GM12864 (cell line): Measurements from ENCODE around the gene RPP40.
"Not testable (repeated sequence)": the region's sequence is repeated elsewhere in the genome, so short reads cannot be mapped to it uniquely, and the experiment has no call there.

Experiments
- DNase-seq: peaks from one replicate; pipeline ENCODE4 v3.0.0-alpha.2; 2011; ENCODE audit warnings: low read depth
- H3K4me3 ChIP-seq: 2 replicates; pipeline ENCODE4 v1.5.1; 2011; ENCODE audit warnings: mild to moderate bottlenecking, low read depth, low read length, control low read depth
- TF ChIP-seq, protein P1 (sequence below): IDR thresholded peaks from 2 replicates; pipeline ENCODE4 v1.5.1; 2011; ENCODE audit warnings: low read depth, mild to moderate bottlenecking, moderate library complexity, low read length, control low read depth, inconsistent platforms; ENCODE audit errors: missing control alignments

The RPP40 gene

DNA sequence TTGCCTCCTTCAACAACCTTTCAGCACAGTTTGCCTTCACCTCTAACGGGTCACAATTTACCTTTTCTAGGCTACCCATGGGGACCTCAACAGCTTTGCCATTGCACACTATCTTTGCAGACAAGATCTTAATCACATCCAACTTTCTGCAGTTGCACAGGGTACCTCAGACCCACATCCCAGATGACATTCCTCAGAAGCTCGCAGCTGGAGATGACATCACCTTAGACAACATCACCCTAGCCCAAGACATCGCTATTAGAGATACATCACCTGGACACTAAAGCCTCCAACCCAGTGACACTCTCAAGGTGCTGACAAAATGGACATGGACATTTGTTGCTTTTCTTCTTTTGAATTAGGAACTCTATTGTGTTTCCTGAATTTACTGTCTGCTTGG lies 38.6 kb upstream of the RPP40 start:
- TF ChIP-seq, protein P1, sequence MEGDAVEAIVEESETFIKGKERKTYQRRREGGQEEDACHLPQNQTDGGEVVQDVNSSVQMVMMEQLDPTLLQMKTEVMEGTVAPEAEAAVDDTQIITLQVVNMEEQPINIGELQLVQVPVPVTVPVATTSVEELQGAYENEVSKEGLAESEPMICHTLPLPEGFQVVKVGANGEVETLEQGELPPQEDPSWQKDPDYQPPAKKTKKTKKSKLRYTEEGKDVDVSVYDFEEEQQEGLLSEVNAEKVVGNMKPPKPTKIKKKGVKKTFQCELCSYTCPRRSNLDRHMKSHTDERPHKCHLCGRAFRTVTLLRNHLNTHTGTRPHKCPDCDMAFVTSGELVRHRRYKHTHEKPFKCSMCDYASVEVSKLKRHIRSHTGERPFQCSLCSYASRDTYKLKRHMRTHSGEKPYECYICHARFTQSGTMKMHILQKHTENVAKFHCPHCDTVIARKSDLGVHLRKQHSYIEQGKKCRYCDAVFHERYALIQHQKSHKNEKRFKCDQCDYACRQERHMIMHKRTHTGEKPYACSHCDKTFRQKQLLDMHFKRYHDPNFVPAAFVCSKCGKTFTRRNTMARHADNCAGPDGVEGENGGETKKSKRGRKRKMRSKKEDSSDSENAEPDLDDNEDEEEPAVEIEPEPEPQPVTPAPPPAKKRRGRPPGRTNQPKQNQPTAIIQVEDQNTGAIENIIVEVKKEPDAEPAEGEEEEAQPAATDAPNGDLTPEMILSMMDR = no peak
- no peak overlapping the region for H3K4me3 ChIP-seq
- DNase-seq = no peak

DNA sequence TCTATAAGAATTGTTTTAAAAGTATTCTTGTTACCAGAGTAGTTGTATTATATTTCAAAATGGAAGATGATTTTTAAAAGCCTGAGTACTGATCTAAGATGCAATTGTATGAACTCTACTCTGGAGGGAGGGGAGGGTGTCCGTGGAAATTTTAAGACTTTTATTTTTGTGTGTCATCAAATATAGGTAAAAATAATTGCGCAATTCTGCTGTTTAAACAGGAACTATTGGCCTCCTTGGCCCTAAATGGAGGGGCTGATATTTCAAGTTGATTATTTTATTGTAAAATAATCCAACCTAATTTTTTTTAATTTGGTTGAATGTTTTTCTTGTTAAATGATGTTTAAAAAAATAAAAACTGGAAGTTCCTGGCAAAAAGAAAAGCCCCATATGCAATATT lies 38.1 kb upstream of the RPP40 start:
- no peak for DNase-seq
- TF ChIP-seq, protein P1 = no peak
- H3K4me3 ChIP-seq = no peak overlapping the region

DNA sequence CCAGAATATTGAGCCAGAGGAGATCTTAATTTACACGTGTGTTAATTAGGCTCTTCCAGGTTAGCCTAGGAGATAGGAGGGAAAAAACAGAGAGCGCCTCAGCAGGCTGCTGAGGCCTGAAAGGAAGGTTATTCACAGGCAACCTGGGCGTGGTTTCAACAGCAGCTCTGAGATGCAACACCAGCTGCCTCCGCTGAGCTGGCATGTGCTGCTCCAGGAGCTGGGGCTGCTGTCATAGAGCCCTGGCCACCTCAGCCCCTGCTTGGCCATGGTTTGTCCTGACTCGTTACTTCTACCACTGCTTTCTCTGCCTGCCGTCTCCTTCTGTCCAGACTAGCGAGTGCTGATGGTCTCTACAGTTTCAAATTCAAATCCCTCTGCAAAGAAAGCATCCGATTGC lies 32.4 kb upstream of the RPP40 start:
- DNase-seq = no peak
- TF ChIP-seq, protein P1 = no peak
- H3K4me3 ChIP-seq = no peak overlapping the region

DNA sequence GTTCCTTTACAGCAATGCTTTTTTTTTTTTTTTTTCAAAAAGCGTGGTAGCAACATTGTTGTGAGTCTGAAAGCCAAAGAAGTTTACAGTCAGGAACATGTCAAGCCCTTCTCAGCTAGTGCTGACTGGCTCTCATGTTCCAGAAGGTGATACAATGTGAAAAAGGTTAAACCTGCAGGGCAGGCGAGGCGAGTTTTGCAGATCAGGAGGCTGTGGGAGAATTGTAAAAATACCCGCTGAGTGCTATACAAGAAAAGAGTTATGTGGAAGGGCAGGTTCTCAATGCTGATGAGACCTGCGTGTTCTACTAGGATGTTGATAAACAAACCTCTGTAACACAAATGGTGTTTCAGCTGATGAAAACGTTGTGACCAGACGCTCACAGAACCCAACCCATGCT lies 30.9 kb upstream of the RPP40 start:
- no peak overlapping the region for H3K4me3 ChIP-seq
- TF ChIP-seq, protein P1 = no peak
- no peak for DNase-seq

DNA sequence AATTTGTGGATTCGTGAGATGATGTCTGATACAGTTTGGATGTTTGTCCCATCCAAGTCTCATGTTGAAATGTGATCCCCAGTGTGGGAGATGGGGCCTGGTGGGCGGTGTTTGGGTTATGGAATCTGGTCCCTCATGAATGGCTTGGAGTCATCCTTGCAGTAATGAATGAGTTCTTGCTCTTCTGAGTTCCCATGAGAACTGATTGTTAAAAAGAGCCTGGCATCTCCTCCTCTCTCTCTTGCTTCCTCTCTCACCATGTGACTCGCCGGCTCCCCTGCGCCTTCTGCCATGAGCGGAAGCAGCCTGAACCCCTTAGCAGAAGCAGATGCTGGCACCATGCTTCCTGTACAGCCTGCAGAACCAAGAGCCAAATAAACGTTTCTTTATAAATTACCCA lies 30.5 kb upstream of the RPP40 start:
- no peak overlapping the region for H3K4me3 ChIP-seq
- TF ChIP-seq, protein P1 = no peak
- no peak for DNase-seq

DNA sequence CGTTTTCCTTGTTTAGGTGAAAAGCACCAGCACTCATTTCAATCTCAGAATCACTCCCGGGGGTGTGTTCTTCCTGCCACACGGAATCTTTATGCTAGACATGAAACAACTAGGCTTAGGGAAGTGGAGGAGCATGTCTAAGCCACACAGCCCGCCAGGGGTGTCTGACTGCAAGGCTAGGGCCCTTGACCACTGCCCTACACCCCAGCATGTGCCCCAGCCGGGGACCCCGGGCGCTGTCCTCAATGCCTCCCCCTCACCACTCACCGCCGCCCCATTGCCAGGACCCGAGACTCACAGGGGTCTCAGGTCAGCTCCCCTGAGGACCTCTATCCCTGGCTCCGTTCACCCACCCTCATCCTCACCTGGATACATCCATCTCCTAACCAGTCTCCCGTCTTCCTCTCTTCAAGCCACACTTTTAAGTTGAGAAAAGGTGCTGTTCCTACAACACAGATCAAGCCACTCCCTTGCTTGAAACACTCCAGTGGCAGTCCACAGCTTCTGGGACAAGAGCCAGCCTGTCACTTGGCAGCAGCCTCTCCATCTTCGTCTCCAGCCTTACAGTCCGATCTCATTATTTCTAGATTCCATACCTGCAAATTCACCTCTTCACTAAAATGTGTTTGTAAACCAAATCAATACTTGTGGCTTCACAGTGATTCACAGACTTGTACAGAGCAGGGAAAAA lies 29.5 kb upstream of the RPP40 start:
- not testable (repeated sequence) for H3K4me3 ChIP-seq, DNase-seq

DNA sequence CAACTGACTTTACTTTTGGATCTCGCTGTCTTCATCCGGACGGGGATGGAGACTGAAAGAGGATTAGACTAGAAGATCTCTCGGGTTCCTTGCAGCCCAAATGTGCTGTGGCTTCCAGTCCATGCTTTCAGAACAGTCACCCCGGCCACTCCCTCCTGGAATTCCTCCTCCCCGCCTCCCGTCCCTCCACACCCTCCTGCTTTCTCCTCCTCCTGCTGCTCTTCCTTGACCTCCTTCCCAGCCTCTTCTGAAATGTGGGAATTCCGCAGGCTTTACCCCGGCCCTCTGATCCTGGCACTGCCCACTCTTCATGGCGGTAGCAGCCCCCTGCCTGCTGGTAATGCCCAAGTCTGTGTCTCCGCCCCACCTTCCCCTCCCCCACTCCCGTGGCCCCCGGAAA lies 28.9 kb upstream of the RPP40 start:
- H3K4me3 ChIP-seq, DNase-seq: not testable (repeated sequence)

DNA sequence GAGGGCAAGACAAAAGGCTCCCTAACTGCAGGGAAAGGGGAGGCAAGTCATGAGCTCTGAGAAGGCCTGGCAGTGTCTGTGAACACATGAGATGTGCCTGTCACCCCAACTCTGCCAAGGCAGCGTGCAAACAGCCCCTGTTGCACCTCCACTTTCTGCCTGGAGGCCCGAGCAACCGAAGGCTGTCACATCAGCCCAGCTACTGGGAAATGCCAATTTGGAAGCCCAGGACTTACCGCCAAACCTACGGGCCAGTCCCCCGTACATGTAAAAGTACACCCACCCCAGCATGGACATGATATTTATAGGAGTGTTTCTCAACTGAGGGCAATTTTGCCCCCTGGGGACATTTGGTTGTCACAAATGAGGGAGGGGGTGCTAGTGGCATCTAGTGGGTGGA lies 27.3 kb upstream of the RPP40 start:
- no peak overlapping the region for H3K4me3 ChIP-seq
- DNase-seq = no peak
- TF ChIP-seq, protein P1 = no peak
